Progenitor cell of endocrine pancreas (in vitro differentiated cells): ENCODE data around the gene NELL1. TPM values are rescaled to one million over a fixed set of nuclear protein-coding genes. Genes with fewer than 3 reads are reported as not detected.
"Not testable (repeated sequence)": the region's sequence is repeated elsewhere in the genome, so short reads cannot be mapped to it uniquely, and the experiment has no call there.

Source experiments
- DNase-seq: peaks from one replicate; pipeline ENCODE4 v3.0.0; 2021; ENCODE audit warnings: low spot score; ENCODE audit not compliant: unreplicated experiment
- H3K27ac Mint-ChIP-seq: 2 replicates; pipeline ENCODE4 v1.8.0; 2021; ENCODE audit warnings: mild to moderate bottlenecking, moderate library complexity, mixed read lengths
- H3K27me3 Mint-ChIP-seq: 2 replicates; pipeline ENCODE4 v1.8.0; 2021; ENCODE audit warnings: mixed read lengths
- H3K36me3 Mint-ChIP-seq: 2 replicates; pipeline ENCODE4 v1.8.0; 2022; ENCODE audit warnings: mixed read lengths; ENCODE audit not compliant: insufficient read depth
- H3K4me1 Mint-ChIP-seq: 2 replicates; pipeline ENCODE4 v1.8.0; 2021; ENCODE audit warnings: low read depth, mixed read lengths
- H3K4me3 Mint-ChIP-seq: 2 replicates; pipeline ENCODE4 v1.8.0; 2021; ENCODE audit warnings: low read depth, mild to moderate bottlenecking, moderate library complexity, mixed read lengths
- H3K9me3 Mint-ChIP-seq: 2 replicates; pipeline ENCODE4 v1.8.0; 2021; ENCODE audit warnings: low read depth, mixed read lengths
- CTCF ChIP-seq: fragments of 200-600 bp; sonication (generic); IDR thresholded peaks from one replicate; pipeline ENCODE4 v1.5.0; 2021; ENCODE audit warnings: antibody characterized with exemption, mild to moderate bottlenecking; ENCODE audit not compliant: unreplicated experiment
- total RNA-seq: library from RNA; stranded (reverse); gene quantifications from 2 replicates; pipeline ENCODE4 v1.2.1, GENCODE V29; 2021

The NELL1 gene
- total RNA-seq, 1 donor from 2014 or later, result 2.2 TPM

GRCh38 chr11:20844630-20845029 lies 175.2 kb downstream of the NELL1 start:
- DNase-seq, result no peak
- H3K4me1 Mint-ChIP-seq, result no peaks in the 10 kb centered on the region
- H3K27ac Mint-ChIP-seq, result no peak overlapping the region
- no peaks in the 10 kb centered on the region for H3K27me3 Mint-ChIP-seq
- no peaks in the 10 kb centered on the region for H3K36me3 Mint-ChIP-seq
- H3K9me3 Mint-ChIP-seq, result no peaks in the 10 kb centered on the region
- TF ChIP-seq CTCF, result no peak
- no peak overlapping the region for H3K4me3 Mint-ChIP-seq

GRCh38 chr11:20854215-20854955 lies 185.0 kb downstream of the NELL1 start:
- TF ChIP-seq CTCF, result no peak
- Mint-ChIP-seq H3K36me3 (no peaks in the 10 kb centered on the region), H3K4me3 (no peak overlapping the region), H3K27me3 (peaks cover 18% of the 10 kb centered on the region), H3K9me3 (no peaks in the 10 kb centered on the region), H3K4me1 (no peaks in the 10 kb centered on the region), H3K27ac (peak overlapping the region; percentile 55)
- peak; percentile 15 for DNase-seq

GRCh38 chr11:20861322-20861721 lies 191.9 kb downstream of the NELL1 start:
- no peak for DNase-seq
- no peak overlapping the region for H3K27ac Mint-ChIP-seq
- H3K36me3 Mint-ChIP-seq, result no peaks in the 10 kb centered on the region
- TF ChIP-seq CTCF, result no peak
- H3K4me3 Mint-ChIP-seq, result no peak overlapping the region
- no peaks in the 10 kb centered on the region for H3K9me3 Mint-ChIP-seq
- H3K4me1 Mint-ChIP-seq, result peaks cover 4% of the 10 kb centered on the region
- peaks cover 4% of the 10 kb centered on the region for H3K27me3 Mint-ChIP-seq

- H3K27me3 Mint-ChIP-seq, DNase-seq, H3K27ac Mint-ChIP-seq, H3K4me1 Mint-ChIP-seq, H3K4me3 Mint-ChIP-seq, H3K9me3 Mint-ChIP-seq, H3K36me3 Mint-ChIP-seq: not testable (repeated sequence)
Observed at GRCh38 chr11:20862263-20862662, 192.9 kb downstream of the NELL1 start.

- peaks cover 8% of the 10 kb centered on the region for H3K27me3 Mint-ChIP-seq
- no peak overlapping the region for H3K4me3 Mint-ChIP-seq
- no peak overlapping the region for H3K27ac Mint-ChIP-seq
- no peak for TF ChIP-seq CTCF
- no peaks in the 10 kb centered on the region for H3K36me3 Mint-ChIP-seq
- DNase-seq, result no peak
- H3K9me3 Mint-ChIP-seq, result no peaks in the 10 kb centered on the region
- peaks cover 4% of the 10 kb centered on the region for H3K4me1 Mint-ChIP-seq
Observed at GRCh38 chr11:20864628-20865027, 195.2 kb downstream of the NELL1 start.

GRCh38 chr11:20865161-20865560 lies 195.8 kb downstream of the NELL1 start:
- no peak overlapping the region for H3K4me3 Mint-ChIP-seq
- DNase-seq, result no peak
- no peak overlapping the region for H3K27ac Mint-ChIP-seq
- TF ChIP-seq CTCF, result no peak
- no peaks in the 10 kb centered on the region for H3K9me3 Mint-ChIP-seq
- peaks cover 10% of the 10 kb centered on the region for H3K27me3 Mint-ChIP-seq
- H3K36me3 Mint-ChIP-seq, result no peaks in the 10 kb centered on the region
- peaks cover 4% of the 10 kb centered on the region for H3K4me1 Mint-ChIP-seq
